HEK293 (cell line): ENCODE measurements around the gene ZNF335.

Experiments
- KLF8 ChIP-seq: fragments of 450-650 bp; formaldehyde crosslinking; IDR thresholded peaks from 2 replicates; pipeline ENCODE4 v1.5.1; 2016; ENCODE audit warnings: missing biosample characterization, missing genetic modification characterization
- MYNN ChIP-seq: fragments of 450-650 bp; formaldehyde crosslinking; IDR thresholded peaks from 2 replicates; pipeline ENCODE4 v1.5.1; 2016; ENCODE audit warnings: missing biosample characterization, missing genetic modification characterization, borderline replicate concordance
- SP3 ChIP-seq: fragments of 450-650 bp; formaldehyde crosslinking; IDR thresholded peaks from 2 replicates; pipeline ENCODE4 v1.5.1; 2016; ENCODE audit warnings: missing biosample characterization, missing genetic modification characterization
- ZBTB17 ChIP-seq: fragments of 450-650 bp; formaldehyde crosslinking; IDR thresholded peaks from 2 replicates; pipeline ENCODE4 v1.5.1; 2016; ENCODE audit warnings: missing biosample characterization, missing genetic modification characterization
- ZBTB20 ChIP-seq: fragments of 450-650 bp; formaldehyde crosslinking; IDR thresholded peaks from 2 replicates; pipeline ENCODE4 v1.5.1; 2016; ENCODE audit warnings: missing biosample characterization, missing genetic modification characterization
- ZBTB48 ChIP-seq: fragments of 450-650 bp; formaldehyde crosslinking; IDR thresholded peaks from 2 replicates; pipeline ENCODE4 v1.5.1; 2016; ENCODE audit warnings: missing biosample characterization, missing genetic modification characterization
- ZFP3 ChIP-seq: fragments of 450-650 bp; formaldehyde crosslinking; IDR thresholded peaks from 2 replicates; pipeline ENCODE4 v1.5.1; 2016; ENCODE audit warnings: low read depth, missing biosample characterization, missing genetic modification characterization
- ZFP69B ChIP-seq: fragments of 450-650 bp; formaldehyde crosslinking; IDR thresholded peaks from 2 replicates; pipeline ENCODE4 v1.5.1; 2016; ENCODE audit warnings: missing biosample characterization, missing genetic modification characterization
- ZNF10 ChIP-seq: fragments of 450-650 bp; formaldehyde crosslinking; IDR thresholded peaks from 2 replicates; pipeline ENCODE4 v1.5.1; 2017; ENCODE audit warnings: missing biosample characterization, missing genetic modification characterization
- ZNF146 ChIP-seq: fragments of 450-650 bp; formaldehyde crosslinking; IDR thresholded peaks from 2 replicates; pipeline ENCODE4 v1.5.1; 2016; ENCODE audit warnings: missing biosample characterization, missing genetic modification characterization
- ZNF155 ChIP-seq: fragments of 450-650 bp; formaldehyde crosslinking; IDR thresholded peaks from 2 replicates; pipeline ENCODE4 v1.5.1; 2016; ENCODE audit warnings: missing biosample characterization, missing genetic modification characterization
- ZNF184 ChIP-seq: fragments of 450-650 bp; IDR thresholded peaks from 2 replicates; pipeline ENCODE4 v1.5.1; 2018; ENCODE audit warnings: missing biosample characterization, mild to moderate bottlenecking, missing genetic modification characterization
- ZNF391 ChIP-seq: fragments of 450-650 bp; formaldehyde crosslinking; IDR thresholded peaks from 2 replicates; pipeline ENCODE4 v1.5.1; 2016; ENCODE audit warnings: low read depth, missing biosample characterization, missing genetic modification characterization, borderline replicate concordance
- ZNF426 ChIP-seq: fragments of 450-650 bp; formaldehyde crosslinking; IDR thresholded peaks from 2 replicates; pipeline ENCODE4 v1.5.1; 2017; ENCODE audit warnings: missing biosample characterization, missing genetic modification characterization, mild to moderate bottlenecking, inconsistent platforms, moderate library complexity
- ZNF501 ChIP-seq: fragments of 450-650 bp; formaldehyde crosslinking; IDR thresholded peaks from 2 replicates; pipeline ENCODE4 v1.5.1; 2016; ENCODE audit warnings: missing biosample characterization, missing genetic modification characterization
- ZSCAN16 ChIP-seq: fragments of 450-650 bp; formaldehyde crosslinking; IDR thresholded peaks from 2 replicates; pipeline ENCODE4 v1.5.1; 2016; ENCODE audit warnings: missing biosample characterization, missing genetic modification characterization
- TF ChIP-seq, protein P1 (sequence below): fragments of 450-650 bp; formaldehyde crosslinking; IDR thresholded peaks from 2 replicates; pipeline ENCODE4 v1.5.1; 2016; ENCODE audit warnings: missing biosample characterization, missing genetic modification characterization
- TF ChIP-seq, protein P2 (sequence below): fragments of 450-650 bp; formaldehyde crosslinking; IDR thresholded peaks from 2 replicates; pipeline ENCODE4; 2016; ENCODE audit warnings: missing biosample characterization, missing genetic modification characterization
- TF ChIP-seq, protein P3 (sequence below): fragments of 450-650 bp; formaldehyde crosslinking; IDR thresholded peaks from 2 replicates; pipeline ENCODE4 v1.5.1; 2016; ENCODE audit warnings: missing biosample characterization, missing genetic modification characterization
- TF ChIP-seq, protein P4 (sequence below): fragments of 450-650 bp; formaldehyde crosslinking; IDR thresholded peaks from 2 replicates; pipeline ENCODE4 v1.5.1; 2016; ENCODE audit warnings: missing biosample characterization, missing genetic modification characterization
- TF ChIP-seq, protein P5 (sequence below): fragments of 450-650 bp; formaldehyde crosslinking; IDR thresholded peaks from 2 replicates; pipeline ENCODE4 v1.5.1; 2016; ENCODE audit warnings: missing biosample characterization, missing genetic modification characterization, borderline replicate concordance
- TF ChIP-seq, protein P6 (sequence below): fragments of 450-650 bp; formaldehyde crosslinking; conservative IDR thresholded peaks from 2 replicates; pipeline ENCODE4 v1.5.1; 2016; ENCODE audit warnings: low read depth, missing biosample characterization, missing genetic modification characterization

ZNF335 gene

DNA sequence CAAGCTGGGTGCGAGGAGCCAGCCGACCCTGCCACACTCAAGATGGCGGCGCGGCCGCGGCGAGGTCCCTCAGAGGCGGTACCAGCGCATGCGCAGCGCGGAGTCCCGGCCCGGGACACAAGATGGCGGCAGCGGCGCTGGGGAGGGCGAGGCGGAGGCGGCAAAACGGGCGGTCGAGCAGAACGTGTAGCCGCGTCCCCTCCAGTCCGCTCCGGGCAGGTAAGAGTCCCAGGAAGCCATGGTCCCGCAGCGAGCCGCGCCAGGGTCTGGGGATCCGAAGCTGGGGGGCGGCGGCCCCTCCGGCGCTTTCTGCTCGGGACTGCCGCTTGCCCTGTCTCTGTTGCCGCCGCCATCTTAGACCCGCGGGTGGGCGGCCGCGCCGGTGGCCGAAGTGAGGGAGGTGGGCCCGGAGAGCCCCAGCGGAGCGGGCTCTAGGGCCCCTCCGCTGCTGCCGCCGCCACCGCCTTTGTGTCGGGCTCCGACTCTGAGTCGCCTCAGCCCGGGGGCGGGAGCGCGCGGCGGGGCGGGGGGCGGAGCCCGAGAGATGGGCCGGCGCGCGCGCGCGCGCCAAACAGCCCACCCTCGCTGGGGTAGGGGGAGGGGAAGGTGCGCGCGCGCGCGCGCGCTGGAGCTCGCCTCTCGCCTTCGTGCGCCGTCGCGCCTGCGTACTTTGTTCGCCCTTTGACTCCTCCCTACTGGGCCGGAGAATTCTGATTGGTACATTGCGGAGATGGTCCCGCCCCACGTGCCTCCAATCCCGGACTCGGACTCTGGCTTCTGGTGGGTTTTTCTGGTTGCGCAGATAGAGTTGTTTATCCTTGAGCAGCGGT, 37.2 kb downstream of the ZNF335 start, which contains the start of gene PCIF1 (continued):
- TF ChIP-seq, protein P1, sequence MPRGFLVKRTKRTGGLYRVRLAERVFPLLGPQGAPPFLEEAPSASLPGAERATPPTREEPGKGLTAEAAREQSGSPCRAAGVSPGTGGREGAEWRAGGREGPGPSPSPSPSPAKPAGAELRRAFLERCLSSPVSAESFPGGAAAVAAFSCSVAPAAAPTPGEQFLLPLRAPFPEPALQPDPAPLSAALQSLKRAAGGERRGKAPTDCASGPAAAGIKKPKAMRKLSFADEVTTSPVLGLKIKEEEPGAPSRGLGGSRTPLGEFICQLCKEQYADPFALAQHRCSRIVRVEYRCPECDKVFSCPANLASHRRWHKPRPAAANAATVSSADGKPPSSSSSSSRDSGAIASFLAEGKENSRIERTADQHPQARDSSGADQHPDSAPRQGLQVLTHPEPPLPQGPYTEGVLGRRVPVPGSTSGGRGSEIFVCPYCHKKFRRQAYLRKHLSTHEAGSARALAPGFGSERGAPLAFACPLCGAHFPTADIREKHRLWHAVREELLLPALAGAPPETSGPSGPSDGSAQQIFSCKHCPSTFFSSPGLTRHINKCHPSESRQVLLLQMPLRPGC = peak; percentile 58
- TF ChIP-seq ZNF501 (tag by site-specific recombination) (peak; percentile 54), ZNF391 (peak; percentile 72; the same call in 1 of the 2 replicates), ZFP69B (tag by site-specific recombination) (peak; percentile 92), ZNF184 (tag by site-specific recombination) (peak; percentile 47; the same call in 1 of the 2 replicates), ZNF155 (no peak), ZNF426 (tag by site-specific recombination) (no peak), ZFP3 (tag by site-specific recombination) (no peak), SP3 (tag by site-specific recombination) (peak; percentile 99), ZNF146 (tag by site-specific recombination) (peak; percentile 46; the same call in 1 of the 2 replicates), ZSCAN16 (tag by site-specific recombination) (0 out of 2 replicates have a peak, but pooled peaks have one; percentile 57), ZBTB48 (tag by site-specific recombination) (peak; percentile 63; the same call in 1 of the 2 replicates), ZBTB20 (tag by site-specific recombination) (peak; percentile 88), ZNF10 (peak; percentile 49; the same call in 1 of the 2 replicates), KLF8 (tag by site-specific recombination) (peak; percentile 96), MYNN (tag by site-specific recombination) (peak; percentile 24; the same call in 1 of the 2 replicates), ZBTB17 (tag by site-specific recombination) (peak; percentile 64)
- TF ChIP-seq, protein P2, sequence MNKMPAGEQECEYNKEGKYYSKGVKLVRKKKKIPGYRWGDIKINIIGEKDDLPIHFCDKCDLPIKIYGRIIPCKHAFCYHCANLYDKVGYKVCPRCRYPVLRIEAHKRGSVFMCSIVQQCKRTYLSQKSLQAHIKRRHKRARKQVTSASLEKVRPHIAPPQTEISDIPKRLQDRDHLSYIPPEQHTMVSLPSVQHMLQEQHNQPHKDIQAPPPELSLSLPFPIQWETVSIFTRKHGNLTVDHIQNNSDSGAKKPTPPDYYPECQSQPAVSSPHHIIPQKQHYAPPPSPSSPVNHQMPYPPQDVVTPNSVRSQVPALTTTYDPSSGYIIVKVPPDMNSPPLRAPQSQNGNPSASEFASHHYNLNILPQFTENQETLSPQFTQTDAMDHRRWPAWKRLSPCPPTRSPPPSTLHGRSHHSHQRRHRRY (tag by site-specific recombination) = peak; percentile 42; the same call in 1 of the 2 replicates
- TF ChIP-seq, protein P3, sequence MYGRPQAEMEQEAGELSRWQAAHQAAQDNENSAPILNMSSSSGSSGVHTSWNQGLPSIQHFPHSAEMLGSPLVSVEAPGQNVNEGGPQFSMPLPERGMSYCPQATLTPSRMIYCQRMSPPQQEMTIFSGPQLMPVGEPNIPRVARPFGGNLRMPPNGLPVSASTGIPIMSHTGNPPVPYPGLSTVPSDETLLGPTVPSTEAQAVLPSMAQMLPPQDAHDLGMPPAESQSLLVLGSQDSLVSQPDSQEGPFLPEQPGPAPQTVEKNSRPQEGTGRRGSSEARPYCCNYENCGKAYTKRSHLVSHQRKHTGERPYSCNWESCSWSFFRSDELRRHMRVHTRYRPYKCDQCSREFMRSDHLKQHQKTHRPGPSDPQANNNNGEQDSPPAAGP (tag by site-specific recombination) = peak; percentile 94; the same call in 1 of the 2 replicates
- TF ChIP-seq, protein P4, sequence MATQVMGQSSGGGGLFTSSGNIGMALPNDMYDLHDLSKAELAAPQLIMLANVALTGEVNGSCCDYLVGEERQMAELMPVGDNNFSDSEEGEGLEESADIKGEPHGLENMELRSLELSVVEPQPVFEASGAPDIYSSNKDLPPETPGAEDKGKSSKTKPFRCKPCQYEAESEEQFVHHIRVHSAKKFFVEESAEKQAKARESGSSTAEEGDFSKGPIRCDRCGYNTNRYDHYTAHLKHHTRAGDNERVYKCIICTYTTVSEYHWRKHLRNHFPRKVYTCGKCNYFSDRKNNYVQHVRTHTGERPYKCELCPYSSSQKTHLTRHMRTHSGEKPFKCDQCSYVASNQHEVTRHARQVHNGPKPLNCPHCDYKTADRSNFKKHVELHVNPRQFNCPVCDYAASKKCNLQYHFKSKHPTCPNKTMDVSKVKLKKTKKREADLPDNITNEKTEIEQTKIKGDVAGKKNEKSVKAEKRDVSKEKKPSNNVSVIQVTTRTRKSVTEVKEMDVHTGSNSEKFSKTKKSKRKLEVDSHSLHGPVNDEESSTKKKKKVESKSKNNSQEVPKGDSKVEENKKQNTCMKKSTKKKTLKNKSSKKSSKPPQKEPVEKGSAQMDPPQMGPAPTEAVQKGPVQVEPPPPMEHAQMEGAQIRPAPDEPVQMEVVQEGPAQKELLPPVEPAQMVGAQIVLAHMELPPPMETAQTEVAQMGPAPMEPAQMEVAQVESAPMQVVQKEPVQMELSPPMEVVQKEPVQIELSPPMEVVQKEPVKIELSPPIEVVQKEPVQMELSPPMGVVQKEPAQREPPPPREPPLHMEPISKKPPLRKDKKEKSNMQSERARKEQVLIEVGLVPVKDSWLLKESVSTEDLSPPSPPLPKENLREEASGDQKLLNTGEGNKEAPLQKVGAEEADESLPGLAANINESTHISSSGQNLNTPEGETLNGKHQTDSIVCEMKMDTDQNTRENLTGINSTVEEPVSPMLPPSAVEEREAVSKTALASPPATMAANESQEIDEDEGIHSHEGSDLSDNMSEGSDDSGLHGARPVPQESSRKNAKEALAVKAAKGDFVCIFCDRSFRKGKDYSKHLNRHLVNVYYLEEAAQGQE = peak; percentile 66
- TF ChIP-seq, protein P5, sequence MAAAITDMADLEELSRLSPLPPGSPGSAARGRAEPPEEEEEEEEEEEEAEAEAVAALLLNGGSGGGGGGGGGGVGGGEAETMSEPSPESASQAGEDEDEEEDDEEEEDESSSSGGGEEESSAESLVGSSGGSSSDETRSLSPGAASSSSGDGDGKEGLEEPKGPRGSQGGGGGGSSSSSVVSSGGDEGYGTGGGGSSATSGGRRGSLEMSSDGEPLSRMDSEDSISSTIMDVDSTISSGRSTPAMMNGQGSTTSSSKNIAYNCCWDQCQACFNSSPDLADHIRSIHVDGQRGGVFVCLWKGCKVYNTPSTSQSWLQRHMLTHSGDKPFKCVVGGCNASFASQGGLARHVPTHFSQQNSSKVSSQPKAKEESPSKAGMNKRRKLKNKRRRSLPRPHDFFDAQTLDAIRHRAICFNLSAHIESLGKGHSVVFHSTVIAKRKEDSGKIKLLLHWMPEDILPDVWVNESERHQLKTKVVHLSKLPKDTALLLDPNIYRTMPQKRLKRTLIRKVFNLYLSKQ (tag by site-specific recombination) = no peak
- TF ChIP-seq, protein P6, sequence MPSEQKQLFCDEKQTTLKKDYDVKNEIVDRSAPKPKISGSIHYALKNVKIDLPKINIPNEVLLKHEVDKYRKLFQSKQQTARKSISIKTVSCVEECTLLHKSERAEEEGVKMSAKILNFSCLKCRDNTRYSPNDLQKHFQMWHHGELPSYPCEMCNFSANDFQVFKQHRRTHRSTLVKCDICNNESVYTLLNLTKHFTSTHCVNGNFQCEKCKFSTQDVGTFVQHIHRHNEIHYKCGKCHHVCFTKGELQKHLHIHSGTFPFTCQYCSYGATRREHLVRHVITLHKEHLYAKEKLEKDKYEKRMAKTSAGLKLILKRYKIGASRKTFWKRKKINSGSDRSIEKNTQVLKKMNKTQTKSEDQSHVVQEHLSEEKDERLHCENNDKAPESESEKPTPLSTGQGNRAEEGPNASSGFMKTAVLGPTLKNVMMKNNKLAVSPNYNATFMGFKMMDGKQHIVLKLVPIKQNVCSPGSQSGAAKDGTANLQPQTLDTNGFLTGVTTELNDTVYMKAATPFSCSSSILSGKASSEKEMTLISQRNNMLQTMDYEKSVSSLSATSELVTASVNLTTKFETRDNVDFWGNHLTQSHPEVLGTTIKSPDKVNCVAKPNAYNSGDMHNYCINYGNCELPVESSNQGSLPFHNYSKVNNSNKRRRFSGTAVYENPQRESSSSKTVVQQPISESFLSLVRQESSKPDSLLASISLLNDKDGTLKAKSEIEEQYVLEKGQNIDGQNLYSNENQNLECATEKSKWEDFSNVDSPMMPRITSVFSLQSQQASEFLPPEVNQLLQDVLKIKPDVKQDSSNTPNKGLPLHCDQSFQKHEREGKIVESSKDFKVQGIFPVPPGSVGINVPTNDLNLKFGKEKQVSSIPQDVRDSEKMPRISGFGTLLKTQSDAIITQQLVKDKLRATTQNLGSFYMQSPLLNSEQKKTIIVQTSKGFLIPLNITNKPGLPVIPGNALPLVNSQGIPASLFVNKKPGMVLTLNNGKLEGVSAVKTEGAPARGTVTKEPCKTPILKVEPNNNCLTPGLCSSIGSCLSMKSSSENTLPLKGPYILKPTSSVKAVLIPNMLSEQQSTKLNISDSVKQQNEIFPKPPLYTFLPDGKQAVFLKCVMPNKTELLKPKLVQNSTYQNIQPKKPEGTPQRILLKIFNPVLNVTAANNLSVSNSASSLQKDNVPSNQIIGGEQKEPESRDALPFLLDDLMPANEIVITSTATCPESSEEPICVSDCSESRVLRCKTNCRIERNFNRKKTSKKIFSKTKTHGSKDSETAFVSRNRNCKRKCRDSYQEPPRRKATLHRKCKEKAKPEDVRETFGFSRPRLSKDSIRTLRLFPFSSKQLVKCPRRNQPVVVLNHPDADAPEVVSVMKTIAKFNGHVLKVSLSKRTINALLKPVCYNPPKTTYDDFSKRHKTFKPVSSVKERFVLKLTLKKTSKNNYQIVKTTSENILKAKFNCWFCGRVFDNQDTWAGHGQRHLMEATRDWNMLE = no peak
